SU-DHL-6 (cell line): ENCODE data around the gene CDKAL1.

Experiments
- H2AFZ ChIP-seq: fragments of 200-600 bp; sonication (generic); 2 replicates; pipeline ENCODE4 v1.6.1; 2014; ENCODE audit warnings: low read depth, mild to moderate bottlenecking, moderate library complexity, mixed read lengths, antibody characterized with exemption, low read length; ENCODE audit not compliant: severe bottlenecking
- H3F3A ChIP-seq: fragments of 200-600 bp; shearing (Covaris generic); 2 replicates; pipeline ENCODE4 v1.6.0; 2016; ENCODE audit warnings: antibody characterized with exemption, mild to moderate bottlenecking; ENCODE audit not compliant: insufficient read depth
- H3K27ac ChIP-seq: fragments of 200-600 bp; sonication (generic); 2 replicates; pipeline ENCODE4 v1.5.1; 2016; ENCODE audit warnings: low read depth, mild to moderate bottlenecking, low read length, moderate library complexity, mixed read lengths
- H3K27me3 ChIP-seq: fragments of 200-600 bp; sonication (generic), shearing (Covaris generic); 2 replicates; pipeline ENCODE4 v1.6.0; 2014; ENCODE audit warnings: mild to moderate bottlenecking, low read length
- H3K36me3 ChIP-seq: fragments of 200-600 bp; sonication (generic); 2 replicates; pipeline ENCODE4 v1.6.1; 2014; ENCODE audit warnings: mild to moderate bottlenecking, low read length, mixed read lengths
- H3K4me2 ChIP-seq: fragments of 300-600, 200-600 bp; shearing (Covaris generic), sonication (generic); 2 replicates; pipeline ENCODE4 v1.6.0; 2014; ENCODE audit warnings: low read length, low read depth, mild to moderate bottlenecking; ENCODE audit not compliant: poor library complexity, severe bottlenecking
- H3K4me3 ChIP-seq: fragments of 200-600 bp; sonication (generic); 2 replicates; pipeline ENCODE4 v1.5.1; 2014; ENCODE audit warnings: antibody characterized with exemption, low read length, mild to moderate bottlenecking, mixed read lengths; ENCODE audit not compliant: insufficient read depth, poor library complexity, severe bottlenecking
- H3K79me2 ChIP-seq: fragments of 200-600 bp; sonication (generic); 2 replicates; pipeline ENCODE4 v1.6.1; 2014; ENCODE audit warnings: mild to moderate bottlenecking, low read length, moderate library complexity; ENCODE audit not compliant: insufficient read depth
- H3K9ac ChIP-seq: fragments of 200-600 bp; sonication (generic); 2 replicates; pipeline ENCODE4 v1.7.0; 2014; ENCODE audit warnings: mild to moderate bottlenecking, low read length
- H3K9me2 ChIP-seq: fragments of 200-600 bp; sonication (generic); replicated peaks from 2 replicates; pipeline ENCODE4 v1.6.1; 2014; ENCODE audit warnings: low read length; ENCODE audit not compliant: insufficient read depth
- H3K9me3 ChIP-seq: fragments of 200-600 bp; sonication (generic); 2 replicates; pipeline ENCODE4 v1.6.1; 2014; ENCODE audit warnings: low read length, mixed read lengths; ENCODE audit not compliant: insufficient read depth
- H4K20me1 ChIP-seq: fragments of 200-600 bp; sonication (generic); 2 replicates; pipeline ENCODE4 v1.6.1; 2014; ENCODE audit warnings: low read depth, mild to moderate bottlenecking, antibody characterized with exemption, low read length, moderate library complexity, mixed read lengths
- EZH2phosphoT487 ChIP-seq: fragments of 200-600 bp; sonication (generic), shearing (Covaris generic); conservative IDR thresholded peaks from 2 replicates; pipeline ENCODE4 v1.6.1; 2018; ENCODE audit warnings: mild to moderate bottlenecking, antibody characterized with exemption, low read length, moderate library complexity, mixed read lengths
- TF ChIP-seq, protein P1 (sequence below): fragments of 200-600 bp; sonication (generic); IDR thresholded peaks from one replicate; pipeline ENCODE4 v1.5.1; 2017; ENCODE audit warnings: antibody characterized with exemption, mild to moderate bottlenecking, low read length, moderate library complexity; ENCODE audit not compliant: insufficient read depth, poor library complexity, severe bottlenecking

CDKAL1 gene

GRCh38 chr6:21037453-21037852 lies 503.2 kb downstream of the CDKAL1 start:
- Histone ChIP-seq H3K36me3 (no peaks in the 10 kb centered on the region), H3K9me3 (no peaks in the 10 kb centered on the region), H3F3A (no peaks in the 10 kb centered on the region), H3K4me3 (no peak overlapping the region), H3K79me2 (no peaks in the 10 kb centered on the region), H3K9ac (no peak overlapping the region), H3K27ac (no peak overlapping the region), H3K27me3 (no peaks in the 10 kb centered on the region), H3K9me2 (no peaks in the 10 kb centered on the region), H3K4me2 (no peak overlapping the region), H4K20me1 (no peaks in the 10 kb centered on the region), H2AFZ (no peak overlapping the region)
- TF ChIP-seq, protein P1, sequence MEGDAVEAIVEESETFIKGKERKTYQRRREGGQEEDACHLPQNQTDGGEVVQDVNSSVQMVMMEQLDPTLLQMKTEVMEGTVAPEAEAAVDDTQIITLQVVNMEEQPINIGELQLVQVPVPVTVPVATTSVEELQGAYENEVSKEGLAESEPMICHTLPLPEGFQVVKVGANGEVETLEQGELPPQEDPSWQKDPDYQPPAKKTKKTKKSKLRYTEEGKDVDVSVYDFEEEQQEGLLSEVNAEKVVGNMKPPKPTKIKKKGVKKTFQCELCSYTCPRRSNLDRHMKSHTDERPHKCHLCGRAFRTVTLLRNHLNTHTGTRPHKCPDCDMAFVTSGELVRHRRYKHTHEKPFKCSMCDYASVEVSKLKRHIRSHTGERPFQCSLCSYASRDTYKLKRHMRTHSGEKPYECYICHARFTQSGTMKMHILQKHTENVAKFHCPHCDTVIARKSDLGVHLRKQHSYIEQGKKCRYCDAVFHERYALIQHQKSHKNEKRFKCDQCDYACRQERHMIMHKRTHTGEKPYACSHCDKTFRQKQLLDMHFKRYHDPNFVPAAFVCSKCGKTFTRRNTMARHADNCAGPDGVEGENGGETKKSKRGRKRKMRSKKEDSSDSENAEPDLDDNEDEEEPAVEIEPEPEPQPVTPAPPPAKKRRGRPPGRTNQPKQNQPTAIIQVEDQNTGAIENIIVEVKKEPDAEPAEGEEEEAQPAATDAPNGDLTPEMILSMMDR: no peak
- no peak for TF ChIP-seq EZH2phosphoT487

GRCh38 chr6:21039926-21040325 lies 505.7 kb downstream of the CDKAL1 start:
- no peak overlapping the region for H3K4me3 ChIP-seq
- no peak overlapping the region for H3K4me2 ChIP-seq
- no peaks in the 10 kb centered on the region for H3K79me2 ChIP-seq
- no peak for TF ChIP-seq EZH2phosphoT487
- TF ChIP-seq, protein P1: no peak
- H3K9me3 ChIP-seq: no peaks in the 10 kb centered on the region
- H3F3A ChIP-seq: no peaks in the 10 kb centered on the region
- H3K27ac ChIP-seq: no peak overlapping the region
- no peak overlapping the region for H2AFZ ChIP-seq
- H4K20me1 ChIP-seq: no peaks in the 10 kb centered on the region
- no peaks in the 10 kb centered on the region for H3K36me3 ChIP-seq
- no peaks in the 10 kb centered on the region for H3K27me3 ChIP-seq
- H3K9me2 ChIP-seq: no peaks in the 10 kb centered on the region
- no peak overlapping the region for H3K9ac ChIP-seq

- Histone ChIP-seq H2AFZ (no peak overlapping the region), H3K9ac (no peak overlapping the region), H3K4me2 (no peak overlapping the region), H3K79me2 (no peaks in the 10 kb centered on the region), H3K27me3 (no peaks in the 10 kb centered on the region), H3K9me3 (no peaks in the 10 kb centered on the region), H3K9me2 (no peaks in the 10 kb centered on the region), H3K36me3 (no peaks in the 10 kb centered on the region), H3F3A (no peaks in the 10 kb centered on the region), H3K27ac (no peak overlapping the region), H4K20me1 (no peaks in the 10 kb centered on the region), H3K4me3 (no peak overlapping the region)
- TF ChIP-seq EZH2phosphoT487: no peak
- TF ChIP-seq, protein P1: no peak
These were observed 511.0 kb downstream of the CDKAL1 start for GRCh38 chr6:21045135-21045700.
